ENCODE measurements around the gene NPW.

GRCh38 chr16:2053897-2054296 is 34.3 kb downstream of the NPW start:
- no peak for TF ChIP-seq EZH2 (IDR thresholded peaks at IDR 0.05; ENCODE audit: insufficient read depth, poor library complexity, severe bottlenecking)
- TF ChIP-seq EZH2phosphoT487 (IDR thresholded peaks at IDR 0.05; ENCODE audit: insufficient read depth, low read depth): no peak

Data from GM23248 (cell line).